Prostate gland (tissue), 2 donors: ENCODE data around the gene SCAPER.

Experiments
- POLR2A ChIP-seq: fragments of 450-650 bp; IDR thresholded peaks from one replicate; pipeline ENCODE4 v1.6.1; 2016; ENCODE audit warnings: antibody characterized with exemption, mild to moderate bottlenecking
- POLR2AphosphoS5 ChIP-seq: sonication (generic); formaldehyde crosslinking; IDR thresholded peaks from one replicate; pipeline ENCODE4 v1.6.1; 2017; ENCODE audit warnings: antibody characterized with exemption
- TF ChIP-seq, protein P1 (sequence below), 4 experiments: fragments of 200-600 bp in 2 of 4; fragments of 450-650 bp in 2 of 4; sonication (generic) in 2 of 4; IDR thresholded peaks; 1 replicate in 3 of 4; 2 replicates in 1 of 4; pipeline ENCODE4 v1.5.1; 2016 to 2019; ENCODE audit warnings: antibody characterized with exemption in 4 of 4, mild to moderate bottlenecking in 2 of 4, moderate library complexity in 2 of 4

DNA sequence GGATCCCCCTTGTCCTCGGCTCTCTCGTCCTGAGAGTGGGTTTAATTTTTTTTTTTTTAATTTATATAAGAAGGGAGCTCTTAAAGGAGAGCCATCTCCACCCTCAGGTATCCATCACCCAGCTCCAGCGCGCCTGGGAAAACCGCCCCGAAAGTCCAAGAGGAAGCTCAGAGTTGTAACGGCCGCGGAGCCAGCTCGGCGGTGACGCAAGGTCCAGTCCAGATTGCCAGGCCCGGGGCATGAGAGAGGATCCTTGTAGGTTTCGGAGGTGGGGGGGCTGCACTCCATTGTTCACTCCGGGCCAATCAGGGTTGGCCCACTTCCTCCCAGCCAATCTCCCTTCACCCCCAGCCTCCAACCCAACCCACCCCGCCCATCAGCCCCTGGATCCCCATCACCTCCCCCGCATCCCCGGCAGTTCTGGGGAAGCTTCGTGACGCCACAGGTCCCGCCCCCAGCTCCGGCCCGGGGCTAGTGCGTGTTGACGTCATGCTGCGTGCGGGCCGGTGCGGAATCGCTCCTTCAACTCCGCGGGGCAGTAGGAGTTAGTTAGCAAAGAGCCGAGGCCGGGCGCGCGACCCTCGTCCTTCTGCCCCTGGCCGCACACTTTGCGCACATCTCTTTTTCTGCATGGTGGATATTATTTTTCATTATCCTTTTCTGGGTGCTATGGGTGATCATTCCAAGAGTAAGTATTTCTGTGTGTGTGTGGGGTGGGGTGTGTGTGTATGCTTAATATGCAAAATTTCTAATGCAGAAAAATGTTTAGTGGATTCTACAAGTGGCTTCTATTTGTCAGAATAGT, 568.7 kb downstream of the SCAPER start, which contains the start of gene ISL2:
- peak; percentile 63 for TF ChIP-seq POLR2A
- TF ChIP-seq, protein P1, sequence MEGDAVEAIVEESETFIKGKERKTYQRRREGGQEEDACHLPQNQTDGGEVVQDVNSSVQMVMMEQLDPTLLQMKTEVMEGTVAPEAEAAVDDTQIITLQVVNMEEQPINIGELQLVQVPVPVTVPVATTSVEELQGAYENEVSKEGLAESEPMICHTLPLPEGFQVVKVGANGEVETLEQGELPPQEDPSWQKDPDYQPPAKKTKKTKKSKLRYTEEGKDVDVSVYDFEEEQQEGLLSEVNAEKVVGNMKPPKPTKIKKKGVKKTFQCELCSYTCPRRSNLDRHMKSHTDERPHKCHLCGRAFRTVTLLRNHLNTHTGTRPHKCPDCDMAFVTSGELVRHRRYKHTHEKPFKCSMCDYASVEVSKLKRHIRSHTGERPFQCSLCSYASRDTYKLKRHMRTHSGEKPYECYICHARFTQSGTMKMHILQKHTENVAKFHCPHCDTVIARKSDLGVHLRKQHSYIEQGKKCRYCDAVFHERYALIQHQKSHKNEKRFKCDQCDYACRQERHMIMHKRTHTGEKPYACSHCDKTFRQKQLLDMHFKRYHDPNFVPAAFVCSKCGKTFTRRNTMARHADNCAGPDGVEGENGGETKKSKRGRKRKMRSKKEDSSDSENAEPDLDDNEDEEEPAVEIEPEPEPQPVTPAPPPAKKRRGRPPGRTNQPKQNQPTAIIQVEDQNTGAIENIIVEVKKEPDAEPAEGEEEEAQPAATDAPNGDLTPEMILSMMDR (IDR thresholded peaks at IDR 0.05): no peak
- TF ChIP-seq POLR2AphosphoS5: peak; percentile 48
